ENCODE results near the gene ZNF821.

ZNF821 gene

DNA sequence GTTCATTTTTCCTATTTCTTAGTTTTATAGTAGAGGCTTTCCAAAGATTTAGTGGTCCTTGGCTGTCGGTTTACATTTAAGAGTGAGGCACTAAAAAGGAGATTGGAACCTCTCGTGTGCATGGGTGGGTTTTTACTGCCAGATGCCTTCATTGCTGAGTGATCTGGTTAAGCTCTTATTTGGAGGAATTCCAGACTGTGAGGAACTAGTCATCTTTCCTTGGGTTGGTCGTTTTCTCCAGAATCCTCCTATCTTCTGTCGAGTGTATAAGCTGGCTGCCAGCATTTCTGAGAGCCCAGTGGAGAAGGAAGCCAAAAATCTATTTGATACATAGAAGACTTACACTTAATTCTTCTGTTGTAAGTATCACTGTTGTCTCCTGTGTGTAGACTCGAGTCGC, 33.9 kb upstream of the ZNF821 start:
- Histone ChIP-seq H3K36me3 (ENCODE audit: insufficient read depth, low read length) (peaks cover 85% of the 10 kb centered on the region), H4K20me1 (ENCODE audit: insufficient read depth, low read length, poor library complexity, severe bottlenecking) (peaks cover 79% of the 10 kb centered on the region)

DNA sequence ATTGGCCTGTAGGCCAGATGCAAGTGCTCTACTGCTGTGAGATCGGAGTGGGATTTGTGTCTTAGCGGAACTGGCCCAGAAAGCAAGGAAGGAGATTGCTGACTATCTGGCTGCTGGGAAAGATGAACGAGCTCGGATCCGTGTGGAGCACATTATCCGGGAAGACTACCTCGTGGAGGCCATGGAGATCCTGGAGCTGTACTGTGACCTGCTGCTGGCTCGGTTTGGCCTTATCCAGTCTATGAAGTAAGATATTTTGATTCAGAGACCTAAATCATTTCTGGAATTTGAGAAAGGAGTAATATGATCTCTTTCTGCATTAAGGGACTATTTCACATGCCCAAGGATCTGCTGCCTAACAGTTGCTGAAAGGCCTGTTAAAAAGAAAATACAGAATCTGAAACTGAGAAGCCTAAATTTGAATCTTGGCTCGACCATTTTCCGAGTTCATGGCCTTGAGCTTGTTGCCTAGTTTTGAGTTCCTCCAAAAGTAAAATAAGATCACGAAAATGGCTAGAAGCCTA, 32.5 kb upstream of the ZNF821 start:
- Histone ChIP-seq H3K4me1 (ENCODE audit: insufficient read depth, low read length, poor library complexity, severe bottlenecking) (no peaks in the 10 kb centered on the region), H3K27me3 (ENCODE audit: insufficient read depth, low read length, poor library complexity, severe bottlenecking) (no peaks in the 10 kb centered on the region), H3F3A (ENCODE audit: low read depth) (no peaks in the 10 kb centered on the region), H3K79me2 (ENCODE audit: insufficient read depth, low read length) (peaks cover 82% of the 10 kb centered on the region), H3K4me2 (ENCODE audit: low read depth, low read length, poor library complexity, severe bottlenecking) (no peak overlapping the region), H4K20me1 (ENCODE audit: insufficient read depth, low read length, poor library complexity, severe bottlenecking) (peaks cover 94% of the 10 kb centered on the region), H3K9me3 (ENCODE audit: insufficient read depth, low read depth, low read length) (no peaks in the 10 kb centered on the region; the same call in 1 of the 2 replicates), H3K36me3 (ENCODE audit: insufficient read depth, low read length) (peaks cover 74% of the 10 kb centered on the region), H3K9me2 (replicated peaks; ENCODE audit: low read depth, low read length) (no peaks in the 10 kb centered on the region), H3K4me3 (ENCODE audit: low read length, poor library complexity, severe bottlenecking) (no peak overlapping the region), H3K9ac (ENCODE audit: low read depth, low read length, poor library complexity, severe bottlenecking) (no peak overlapping the region), H2AFZ (ENCODE audit: low read length) (no peak overlapping the region)
- TF ChIP-seq, protein P1, sequence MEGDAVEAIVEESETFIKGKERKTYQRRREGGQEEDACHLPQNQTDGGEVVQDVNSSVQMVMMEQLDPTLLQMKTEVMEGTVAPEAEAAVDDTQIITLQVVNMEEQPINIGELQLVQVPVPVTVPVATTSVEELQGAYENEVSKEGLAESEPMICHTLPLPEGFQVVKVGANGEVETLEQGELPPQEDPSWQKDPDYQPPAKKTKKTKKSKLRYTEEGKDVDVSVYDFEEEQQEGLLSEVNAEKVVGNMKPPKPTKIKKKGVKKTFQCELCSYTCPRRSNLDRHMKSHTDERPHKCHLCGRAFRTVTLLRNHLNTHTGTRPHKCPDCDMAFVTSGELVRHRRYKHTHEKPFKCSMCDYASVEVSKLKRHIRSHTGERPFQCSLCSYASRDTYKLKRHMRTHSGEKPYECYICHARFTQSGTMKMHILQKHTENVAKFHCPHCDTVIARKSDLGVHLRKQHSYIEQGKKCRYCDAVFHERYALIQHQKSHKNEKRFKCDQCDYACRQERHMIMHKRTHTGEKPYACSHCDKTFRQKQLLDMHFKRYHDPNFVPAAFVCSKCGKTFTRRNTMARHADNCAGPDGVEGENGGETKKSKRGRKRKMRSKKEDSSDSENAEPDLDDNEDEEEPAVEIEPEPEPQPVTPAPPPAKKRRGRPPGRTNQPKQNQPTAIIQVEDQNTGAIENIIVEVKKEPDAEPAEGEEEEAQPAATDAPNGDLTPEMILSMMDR (conservative IDR thresholded peaks at IDR 0.05; ENCODE audit: low read length), result no peak
- no peak for TF ChIP-seq EZH2phosphoT487 (IDR thresholded peaks at IDR 0.05; ENCODE audit: borderline replicate concordance)

More for the DNA sequence above, 33.9 kb upstream of the ZNF821 start:
- Histone ChIP-seq H3K79me2 (ENCODE audit: insufficient read depth, low read length) (peaks cover 67% of the 10 kb centered on the region), H3K4me1 (ENCODE audit: insufficient read depth, low read length, poor library complexity, severe bottlenecking) (no peaks in the 10 kb centered on the region), H3K27me3 (ENCODE audit: insufficient read depth, low read length, poor library complexity, severe bottlenecking) (no peaks in the 10 kb centered on the region), H2AFZ (ENCODE audit: low read length) (no peak overlapping the region), H3K9ac (ENCODE audit: low read depth, low read length, poor library complexity, severe bottlenecking) (no peak overlapping the region), H3K9me3 (ENCODE audit: insufficient read depth, low read depth, low read length) (no peaks in the 10 kb centered on the region; the same call in 1 of the 2 replicates), H3K9me2 (replicated peaks; ENCODE audit: low read depth, low read length) (no peaks in the 10 kb centered on the region), H3F3A (ENCODE audit: low read depth) (no peaks in the 10 kb centered on the region), H3K4me2 (ENCODE audit: low read depth, low read length, poor library complexity, severe bottlenecking) (no peak overlapping the region), H3K4me3 (ENCODE audit: low read length, poor library complexity, severe bottlenecking) (no peak overlapping the region)
- TF ChIP-seq, protein P1 (conservative IDR thresholded peaks at IDR 0.05; ENCODE audit: low read length), result no peak
- no peak for TF ChIP-seq EZH2phosphoT487 (IDR thresholded peaks at IDR 0.05; ENCODE audit: borderline replicate concordance)

DNA sequence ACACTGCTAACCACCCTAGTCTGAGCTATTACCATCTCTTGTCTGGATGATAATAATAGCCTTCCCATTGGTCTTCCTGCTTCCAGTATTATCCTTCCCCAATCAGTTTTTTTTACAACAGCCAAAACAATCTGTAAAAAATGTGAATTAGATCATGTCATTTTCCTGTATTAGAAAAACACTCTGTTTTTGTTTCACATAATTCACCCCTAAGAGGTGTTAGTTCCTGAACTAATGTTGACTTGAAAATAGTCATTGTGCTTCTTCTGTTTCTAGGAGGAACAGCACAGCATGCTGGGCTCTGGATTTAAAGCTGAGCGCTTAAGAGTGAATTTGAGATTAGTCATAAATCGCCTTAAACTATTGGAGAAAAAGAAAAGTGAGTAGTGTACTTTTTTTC, 31.4 kb upstream of the ZNF821 start:
- H3K36me3 ChIP-seq (ENCODE audit: insufficient read depth, low read length), result peaks cover 63% of the 10 kb centered on the region
- no peak overlapping the region for H3K4me2 ChIP-seq (ENCODE audit: low read depth, low read length, poor library complexity, severe bottlenecking)
- no peaks in the 10 kb centered on the region for H3K9me2 ChIP-seq (replicated peaks; ENCODE audit: low read depth, low read length)
- H3F3A ChIP-seq (ENCODE audit: low read depth), result no peaks in the 10 kb centered on the region
- H3K9me3 ChIP-seq (ENCODE audit: insufficient read depth, low read depth, low read length), result no peaks in the 10 kb centered on the region; the same call in 1 of the 2 replicates
- no peaks in the 10 kb centered on the region for H3K27me3 ChIP-seq (ENCODE audit: insufficient read depth, low read length, poor library complexity, severe bottlenecking)
- peaks cover 93% of the 10 kb centered on the region for H3K79me2 ChIP-seq (ENCODE audit: insufficient read depth, low read length)
- H3K4me3 ChIP-seq (ENCODE audit: low read length, poor library complexity, severe bottlenecking), result no peak overlapping the region
- H4K20me1 ChIP-seq (ENCODE audit: insufficient read depth, low read length, poor library complexity, severe bottlenecking), result peaks cover 96% of the 10 kb centered on the region
- no peak overlapping the region for H2AFZ ChIP-seq (ENCODE audit: low read length)
- no peaks in the 10 kb centered on the region for H3K4me1 ChIP-seq (ENCODE audit: insufficient read depth, low read length, poor library complexity, severe bottlenecking)
- TF ChIP-seq, protein P1 (conservative IDR thresholded peaks at IDR 0.05; ENCODE audit: low read length), result no peak
- H3K9ac ChIP-seq (ENCODE audit: low read depth, low read length, poor library complexity, severe bottlenecking), result no peak overlapping the region

All from Loucy (cell line).